ENCODE measurements around the gene APOA4. TPM values are rescaled to one million over a fixed set of nuclear protein-coding genes. Genes with fewer than 3 reads are reported as not detected.

APOA4 gene
- total RNA-seq, 2 donors from 2014 or later, result not detected

GRCh38 chr11:116792144-116792868 lies 30.8 kb downstream of the APOA4 start:
- no peaks in the 10 kb centered on the region for H3K9me3 ChIP-seq
- H3K4me1 ChIP-seq, result no peaks in the 10 kb centered on the region
- H3K36me3 ChIP-seq, result no peaks in the 10 kb centered on the region
- no peaks in the 10 kb centered on the region for H3K27me3 ChIP-seq
- no peak overlapping the region for H3K9ac ChIP-seq (ENCODE audit: low read depth in 2 of 2, low read length in 2 of 2)
- no peak for TF ChIP-seq CTCF (IDR thresholded peaks at IDR 0.05)
- no peak overlapping the region for H3K27ac ChIP-seq
- no peak for DNase-seq
- intact Hi-C loops (cut with DNase I), result loop anchor here (5.0 kb wide), 2 partner anchors 45 to 435 kb away; partner anchors contain the start of gene APOA1
- H3K4me3 ChIP-seq, result no peak overlapping the region

DNA sequence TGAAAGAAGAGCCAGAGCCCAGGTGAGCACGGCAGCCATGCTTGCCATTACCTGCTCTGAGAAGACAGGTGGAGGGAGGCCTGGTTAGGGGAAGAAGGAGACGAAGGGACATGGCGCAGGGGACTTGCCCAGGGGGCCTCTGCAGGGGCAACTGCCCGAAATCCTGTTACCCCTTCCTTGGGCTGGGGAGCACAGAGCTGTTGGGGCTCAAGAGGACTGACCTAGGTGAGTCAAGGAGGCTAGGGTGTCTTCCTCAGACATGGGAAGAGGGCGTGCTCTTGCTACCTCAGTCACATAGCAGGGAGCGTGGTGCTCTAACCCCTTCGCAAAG lies 31.3 kb downstream of the APOA4 start, which contains the start of gene APOA5:
APOA5 (minus strand) TSS at position 67 of the 331 bp plus-strand sequence; CDS start at position 48, 19 bp downstream.
- no peak within 1 kb of the TSS for H3K4me3 ChIP-seq
- H3K4me1 ChIP-seq, result peaks cover 3% of the 10 kb centered on the region
- intact Hi-C loops (cut with DNase I), result loop anchor here (2.0 to 5.0 kb wide), 3 partner anchors 46 to 436 kb away; partner anchors contain the start of gene APOA1
- no peaks in the 10 kb centered on the region for H3K9me3 ChIP-seq
- H3K9ac ChIP-seq (ENCODE audit: low read depth in 2 of 2, low read length in 2 of 2), result peak within 1 kb of the TSS in 1 of 2 donors; percentile 61
- TF ChIP-seq CTCF (IDR thresholded peaks at IDR 0.05), result no peak
- H3K36me3 ChIP-seq, result no peaks in the 10 kb centered on the region
- H3K27me3 ChIP-seq, result no peaks in the 10 kb centered on the region
- no peak for DNase-seq
- no peak within 1 kb of the TSS for H3K27ac ChIP-seq

DNA sequence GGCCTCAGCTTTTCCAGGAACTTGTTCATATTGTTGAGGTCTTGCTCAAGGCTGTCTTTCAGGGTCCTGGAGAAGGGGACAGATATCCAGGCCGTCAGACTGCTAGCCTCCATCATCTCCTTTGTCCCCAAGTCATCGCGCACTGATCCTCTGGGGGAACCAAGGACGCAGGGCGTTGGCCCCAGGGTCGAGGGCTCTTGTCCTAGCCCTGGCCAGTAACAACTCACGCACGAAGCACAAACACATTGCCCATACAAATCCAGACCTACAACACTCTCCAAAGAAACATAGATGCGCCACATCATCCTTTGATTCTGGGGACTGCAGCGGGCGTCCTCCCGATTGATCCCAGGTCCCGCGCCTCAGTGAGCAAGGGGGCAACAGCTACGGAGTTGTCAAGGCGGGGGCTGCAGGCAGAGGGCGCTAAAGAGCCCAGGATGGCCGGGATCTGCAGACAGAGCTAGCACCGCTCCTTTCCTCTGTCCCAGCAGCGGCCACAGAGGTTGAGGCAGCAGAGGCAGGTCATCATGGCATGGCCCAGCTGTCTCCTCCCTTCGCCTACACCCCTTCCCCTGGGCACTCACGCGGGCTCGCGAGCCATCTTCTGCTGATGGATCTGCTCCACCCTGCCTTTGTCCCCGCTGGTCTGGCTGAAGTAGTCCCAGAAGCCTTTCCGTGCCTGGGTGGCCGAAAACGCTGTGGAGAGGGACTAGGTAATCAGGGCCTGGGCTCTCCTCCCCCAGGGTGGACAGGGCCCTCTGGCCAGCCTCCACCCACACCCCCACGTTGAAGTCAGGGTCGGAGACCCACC lies 31.9 kb downstream of the APOA4 start:
- Histone ChIP-seq H3K9ac (ENCODE audit: low read depth in 2 of 2, low read length in 2 of 2) (peak overlapping the region in 1 of 2 donors; percentile 61), H3K4me1 (peaks cover 6% of the 10 kb centered on the region), H3K36me3 (no peaks in the 10 kb centered on the region), H3K27ac (no peak overlapping the region), H3K9me3 (no peaks in the 10 kb centered on the region), H3K27me3 (no peaks in the 10 kb centered on the region), H3K4me3 (no peak overlapping the region)
- TF ChIP-seq CTCF (IDR thresholded peaks at IDR 0.05), result peak; percentile 89
- peak; percentile 77 for DNase-seq
- intact Hi-C loops (cut with DNase I), result loop anchor here (2.0 to 5.0 kb wide), 3 partner anchors 46 to 436 kb away; partner anchors contain the start of gene APOA1

DNA sequence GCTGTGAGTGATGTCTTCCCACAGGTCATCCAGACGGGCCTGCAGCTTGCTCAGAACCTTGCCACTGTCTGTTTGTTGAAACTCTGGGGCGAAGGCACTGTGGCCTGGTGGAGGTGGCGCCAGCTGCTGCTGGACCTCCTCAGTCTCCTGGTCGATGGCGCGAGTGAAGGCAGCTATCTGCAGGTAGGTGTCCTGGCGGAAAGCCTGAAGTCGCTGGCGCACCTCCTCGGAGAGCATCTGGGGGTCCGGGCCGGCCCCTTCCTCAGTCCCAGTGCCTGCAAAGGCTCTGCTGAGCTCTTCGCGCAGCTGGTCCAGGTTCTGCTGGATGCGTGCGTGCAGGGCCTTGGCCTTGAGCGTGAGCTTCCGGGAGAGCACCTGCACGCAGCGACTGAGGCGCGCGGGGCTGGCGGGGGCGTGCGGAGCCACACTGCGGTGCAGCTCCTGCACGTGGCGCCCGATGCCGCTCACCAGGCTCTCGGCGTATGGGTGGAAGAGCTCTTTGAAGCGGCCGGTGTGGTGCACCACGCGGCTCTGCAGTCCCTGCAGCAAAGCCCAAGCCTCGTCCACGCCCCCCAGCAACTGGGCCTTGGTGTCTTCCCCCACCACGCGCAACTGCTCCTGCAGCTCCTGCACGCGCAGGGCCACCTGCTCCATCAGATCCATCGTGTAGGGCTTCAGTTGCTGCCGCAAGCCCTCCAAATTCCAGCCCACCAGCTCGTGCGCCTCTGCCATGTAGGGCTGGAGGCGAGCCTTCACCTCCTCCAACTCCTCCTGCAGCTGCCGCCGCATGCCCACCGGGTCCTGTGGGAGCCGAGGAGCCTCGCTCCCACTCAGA lies 32.7 kb downstream of the APOA4 start:
- no peaks in the 10 kb centered on the region for H3K27me3 ChIP-seq
- intact Hi-C loops (cut with DNase I), result loop anchor here (2.0 to 5.0 kb wide), 3 partner anchors 47 to 437 kb away; partner anchors contain the start of gene APOA1
- DNase-seq, result no peak
- peaks cover 6% of the 10 kb centered on the region for H3K4me1 ChIP-seq
- H3K36me3 ChIP-seq, result no peaks in the 10 kb centered on the region
- no peak overlapping the region for H3K4me3 ChIP-seq
- no peak overlapping the region for H3K9ac ChIP-seq (ENCODE audit: low read depth in 2 of 2, low read length in 2 of 2)
- no peak for TF ChIP-seq CTCF (IDR thresholded peaks at IDR 0.05)
- H3K9me3 ChIP-seq, result no peaks in the 10 kb centered on the region
- no peak overlapping the region for H3K27ac ChIP-seq

GRCh38 chr11:116788975-116789374 lies 34.1 kb downstream of the APOA4 start:
- no peaks in the 10 kb centered on the region for H3K27me3 ChIP-seq
- H3K4me1 ChIP-seq, result peaks cover 6% of the 10 kb centered on the region
- H3K9me3 ChIP-seq, result no peaks in the 10 kb centered on the region
- no peak for TF ChIP-seq CTCF (IDR thresholded peaks at IDR 0.05)
- no peak overlapping the region for H3K9ac ChIP-seq (ENCODE audit: low read depth in 2 of 2, low read length in 2 of 2)
- no peak overlapping the region for H3K27ac ChIP-seq
- H3K4me3 ChIP-seq, result no peak overlapping the region
- intact Hi-C loops (cut with DNase I), result no loop called here
- DNase-seq, result no peak
- H3K36me3 ChIP-seq, result peaks cover 7% of the 10 kb centered on the region

Measured in colonic mucosa (tissue), 4 donors.